Measurements from ENCODE around the gene FOXP1.
A peak's percentile ranks its signal among the peaks of the same experiment; 100 is the strongest.

Gene FOXP1

GRCh38 chr3:71226565-71227269, 356.8 kb downstream of the FOXP1 start:
- no peaks in the 10 kb centered on the region for H3K9me3 ChIP-seq (ENCODE audit: control insufficient read depth in 5 of 5, low read length in 5 of 5)
- H3K4me1 ChIP-seq (ENCODE audit: control insufficient read depth in 5 of 5, insufficient read depth in 5 of 5, low read length in 5 of 5) = peaks cover 0 to 15% (median 6%) of the 10 kb centered on the region in 5 donors
- H3K36me3 ChIP-seq (ENCODE audit: control insufficient read depth in 5 of 5, insufficient read depth in 5 of 5, low read length in 5 of 5) = no peaks in the 10 kb centered on the region
- H3K27me3 ChIP-seq (ENCODE audit: control insufficient read depth in 5 of 5, insufficient read depth in 4 of 5, low read length in 5 of 5) = no peaks in the 10 kb centered on the region
- peak overlapping the region in 3 of 5 donors; percentile 0 to 31 (median 24) for H3K4me3 ChIP-seq (ENCODE audit: low read depth in 1 of 5, low read length in 5 of 5)
- H3K9ac ChIP-seq (ENCODE audit: low read length in 5 of 5) = no peak overlapping the region
- no peak overlapping the region for H3K27ac ChIP-seq (ENCODE audit: low read depth, low read length)

- Histone ChIP-seq H3K4me3 (ENCODE audit: low read depth in 1 of 5, low read length in 5 of 5) (peak overlapping the region in 1 of 5 donors; percentile 15), H3K36me3 (ENCODE audit: control insufficient read depth in 5 of 5, insufficient read depth in 5 of 5, low read length in 5 of 5) (no peaks in the 10 kb centered on the region), H3K4me1 (ENCODE audit: control insufficient read depth in 5 of 5, insufficient read depth in 5 of 5, low read length in 5 of 5) (peaks cover 0 to 15% (median 6%) of the 10 kb centered on the region in 5 donors), H3K27me3 (ENCODE audit: control insufficient read depth in 5 of 5, insufficient read depth in 4 of 5, low read length in 5 of 5) (no peaks in the 10 kb centered on the region), H3K9me3 (ENCODE audit: control insufficient read depth in 5 of 5, low read length in 5 of 5) (no peaks in the 10 kb centered on the region), H3K27ac (ENCODE audit: low read depth, low read length) (no peak overlapping the region), H3K9ac (ENCODE audit: low read length in 5 of 5) (peak overlapping the region in 1 of 5 donors; percentile 1)
These were observed 357.5 kb downstream of the FOXP1 start for GRCh38 chr3:71225951-71226564.

- H3K4me1 ChIP-seq (ENCODE audit: control insufficient read depth in 5 of 5, insufficient read depth in 5 of 5, low read length in 5 of 5) = peaks cover 0 to 15% (median 6%) of the 10 kb centered on the region in 5 donors
- H3K4me3 ChIP-seq (ENCODE audit: low read depth in 1 of 5, low read length in 5 of 5) = peak overlapping the region in 2 of 5 donors; percentile 3 to 15
- no peaks in the 10 kb centered on the region for H3K27me3 ChIP-seq (ENCODE audit: control insufficient read depth in 5 of 5, insufficient read depth in 4 of 5, low read length in 5 of 5)
- no peak overlapping the region for H3K27ac ChIP-seq (ENCODE audit: low read depth, low read length)
- H3K9ac ChIP-seq (ENCODE audit: low read length in 5 of 5) = peak overlapping the region in 1 of 5 donors; percentile 1
- H3K9me3 ChIP-seq (ENCODE audit: control insufficient read depth in 5 of 5, low read length in 5 of 5) = no peaks in the 10 kb centered on the region
- no peaks in the 10 kb centered on the region for H3K36me3 ChIP-seq (ENCODE audit: control insufficient read depth in 5 of 5, insufficient read depth in 5 of 5, low read length in 5 of 5)
These were observed 358.4 kb downstream of the FOXP1 start for GRCh38 chr3:71225002-71225684.

GRCh38 chr3:71219744-71220638, 363.5 kb downstream of the FOXP1 start:
- no peaks in the 10 kb centered on the region for H3K36me3 ChIP-seq (ENCODE audit: control insufficient read depth in 5 of 5, insufficient read depth in 5 of 5, low read length in 5 of 5)
- H3K27me3 ChIP-seq (ENCODE audit: control insufficient read depth in 5 of 5, insufficient read depth in 4 of 5, low read length in 5 of 5) = no peaks in the 10 kb centered on the region
- H3K4me3 ChIP-seq (ENCODE audit: low read depth in 1 of 5, low read length in 5 of 5) = no peak overlapping the region
- no peak overlapping the region for H3K27ac ChIP-seq (ENCODE audit: low read depth, low read length)
- no peaks in the 10 kb centered on the region for H3K9me3 ChIP-seq (ENCODE audit: control insufficient read depth in 5 of 5, low read length in 5 of 5)
- H3K9ac ChIP-seq (ENCODE audit: low read length in 5 of 5) = no peak overlapping the region
- H3K4me1 ChIP-seq (ENCODE audit: control insufficient read depth in 5 of 5, insufficient read depth in 5 of 5, low read length in 5 of 5) = no peaks in the 10 kb centered on the region

GRCh38 chr3:71218508-71218907, 365.0 kb downstream of the FOXP1 start:
- Histone ChIP-seq H3K4me1 (ENCODE audit: control insufficient read depth in 5 of 5, insufficient read depth in 5 of 5, low read length in 5 of 5) (no peaks in the 10 kb centered on the region), H3K4me3 (ENCODE audit: low read depth in 1 of 5, low read length in 5 of 5) (no peak overlapping the region), H3K9me3 (ENCODE audit: control insufficient read depth in 5 of 5, low read length in 5 of 5) (no peaks in the 10 kb centered on the region), H3K27ac (ENCODE audit: low read depth, low read length) (no peak overlapping the region), H3K36me3 (ENCODE audit: control insufficient read depth in 5 of 5, insufficient read depth in 5 of 5, low read length in 5 of 5) (no peaks in the 10 kb centered on the region), H3K9ac (ENCODE audit: low read length in 5 of 5) (no peak overlapping the region), H3K27me3 (ENCODE audit: control insufficient read depth in 5 of 5, insufficient read depth in 4 of 5, low read length in 5 of 5) (no peaks in the 10 kb centered on the region)

- Histone ChIP-seq H3K9ac (ENCODE audit: low read length in 5 of 5) (no peak overlapping the region), H3K4me3 (ENCODE audit: low read depth in 1 of 5, low read length in 5 of 5) (no peak overlapping the region), H3K36me3 (ENCODE audit: control insufficient read depth in 5 of 5, insufficient read depth in 5 of 5, low read length in 5 of 5) (no peaks in the 10 kb centered on the region), H3K27ac (ENCODE audit: low read depth, low read length) (no peak overlapping the region), H3K9me3 (ENCODE audit: control insufficient read depth in 5 of 5, low read length in 5 of 5) (no peaks in the 10 kb centered on the region), H3K27me3 (ENCODE audit: control insufficient read depth in 5 of 5, insufficient read depth in 4 of 5, low read length in 5 of 5) (no peaks in the 10 kb centered on the region), H3K4me1 (ENCODE audit: control insufficient read depth in 5 of 5, insufficient read depth in 5 of 5, low read length in 5 of 5) (no peaks in the 10 kb centered on the region)
These were observed 365.8 kb downstream of the FOXP1 start for GRCh38 chr3:71217640-71218222.

- no peaks in the 10 kb centered on the region for H3K27me3 ChIP-seq (ENCODE audit: control insufficient read depth in 5 of 5, insufficient read depth in 4 of 5, low read length in 5 of 5)
- no peaks in the 10 kb centered on the region for H3K36me3 ChIP-seq (ENCODE audit: control insufficient read depth in 5 of 5, insufficient read depth in 5 of 5, low read length in 5 of 5)
- no peak overlapping the region for H3K27ac ChIP-seq (ENCODE audit: low read depth, low read length)
These were observed 368.2 kb downstream of the FOXP1 start for GRCh38 chr3:71215351-71215750.

GRCh38 chr3:71214797-71215196, 368.7 kb downstream of the FOXP1 start:
- no peak overlapping the region for H3K4me3 ChIP-seq (ENCODE audit: low read depth in 1 of 5, low read length in 5 of 5)
- H3K27ac ChIP-seq (ENCODE audit: low read depth, low read length) = no peak overlapping the region
- H3K9me3 ChIP-seq (ENCODE audit: control insufficient read depth in 5 of 5, low read length in 5 of 5) = no peaks in the 10 kb centered on the region
- no peak overlapping the region for H3K9ac ChIP-seq (ENCODE audit: low read length in 5 of 5)
- no peaks in the 10 kb centered on the region for H3K36me3 ChIP-seq (ENCODE audit: control insufficient read depth in 5 of 5, insufficient read depth in 5 of 5, low read length in 5 of 5)
- no peaks in the 10 kb centered on the region for H3K27me3 ChIP-seq (ENCODE audit: control insufficient read depth in 5 of 5, insufficient read depth in 4 of 5, low read length in 5 of 5)
- H3K4me1 ChIP-seq (ENCODE audit: control insufficient read depth in 5 of 5, insufficient read depth in 5 of 5, low read length in 5 of 5) = peaks cover 0 to 14% (median 11%) of the 10 kb centered on the region in 5 donors

More at GRCh38 chr3:71215351-71215750, 368.2 kb downstream of the FOXP1 start:
- no peak overlapping the region for H3K9ac ChIP-seq (ENCODE audit: low read length in 5 of 5)
- no peak overlapping the region for H3K4me3 ChIP-seq (ENCODE audit: low read depth in 1 of 5, low read length in 5 of 5)
- H3K4me1 ChIP-seq (ENCODE audit: control insufficient read depth in 5 of 5, insufficient read depth in 5 of 5, low read length in 5 of 5) = peaks cover 0 to 9% (median 7%) of the 10 kb centered on the region in 5 donors
- no peaks in the 10 kb centered on the region for H3K9me3 ChIP-seq (ENCODE audit: control insufficient read depth in 5 of 5, low read length in 5 of 5)

GRCh38 chr3:71214016-71214415, 369.5 kb downstream of the FOXP1 start:
- no peaks in the 10 kb centered on the region for H3K9me3 ChIP-seq (ENCODE audit: control insufficient read depth in 5 of 5, low read length in 5 of 5)
- H3K9ac ChIP-seq (ENCODE audit: low read length in 5 of 5) = no peak overlapping the region
- H3K36me3 ChIP-seq (ENCODE audit: control insufficient read depth in 5 of 5, insufficient read depth in 5 of 5, low read length in 5 of 5) = no peaks in the 10 kb centered on the region
- peaks cover 0 to 14% (median 11%) of the 10 kb centered on the region in 5 donors for H3K4me1 ChIP-seq (ENCODE audit: control insufficient read depth in 5 of 5, insufficient read depth in 5 of 5, low read length in 5 of 5)
- H3K27ac ChIP-seq (ENCODE audit: low read depth, low read length) = no peak overlapping the region
- no peaks in the 10 kb centered on the region for H3K27me3 ChIP-seq (ENCODE audit: control insufficient read depth in 5 of 5, insufficient read depth in 4 of 5, low read length in 5 of 5)
- no peak overlapping the region for H3K4me3 ChIP-seq (ENCODE audit: low read depth in 1 of 5, low read length in 5 of 5)

Measured in subcutaneous abdominal adipose tissue (tissue), 5 donors.